CD4-positive, CD25-positive, alpha-beta regulatory T cell (primary cell): ENCODE measurements around the gene FAM89A. TPM values are rescaled to one million over a fixed set of nuclear protein-coding genes. Genes with fewer than 3 reads are reported as not detected.

Experiments used
- ATAC-seq, 2 donors: fragments of 150-1000 bp; cut with Tn5 transposase; one replicate each; pipeline ENCODE4 v1.10.0; 2021; ENCODE audit warnings: low read depth in 2 of 2, moderate number of reproducible peaks in 2 of 2, moderate library complexity in 1 of 2
- DNase-seq, 3 donors: peaks; one replicate each; pipeline versions ENCODE4 v3.0.0 to v3.0.0-alpha.2; 2012 to 2022; ENCODE audit warnings: mixed read lengths in 1 of 3
- H3K27ac ChIP-seq: one replicate; pipeline ENCODE4 v1.7.0; 2013; ENCODE audit warnings: mild to moderate bottlenecking, low read length; ENCODE audit not compliant: insufficient read depth, poor library complexity, severe bottlenecking
- H3K27me3 ChIP-seq: one replicate; pipeline ENCODE4 v1.7.0; 2013; ENCODE audit warnings: low read length; ENCODE audit not compliant: control insufficient read depth, insufficient read depth
- H3K36me3 ChIP-seq: one replicate; pipeline ENCODE4 v1.7.0; 2013; ENCODE audit warnings: mild to moderate bottlenecking, low read length, moderate library complexity; ENCODE audit not compliant: control insufficient read depth, insufficient read depth
- H3K4me1 ChIP-seq: 2 replicates; pipeline ENCODE4 v1.7.0; 2013; ENCODE audit warnings: mild to moderate bottlenecking, low read length; ENCODE audit not compliant: insufficient read depth, control insufficient read depth, poor library complexity, severe bottlenecking
- H3K4me3 ChIP-seq: one replicate; pipeline ENCODE4 v1.7.0; 2013; ENCODE audit warnings: low read depth, mild to moderate bottlenecking, low read length, moderate library complexity
- H3K9me3 ChIP-seq, 2 experiments: 1 replicate in 1 of 2; 2 replicates in 1 of 2; pipeline ENCODE4 v1.7.0; 2013; ENCODE audit warnings: low read length in 2 of 2, mild to moderate bottlenecking in 1 of 2, moderate library complexity in 1 of 2; ENCODE audit not compliant: control insufficient read depth in 2 of 2
- H3K27ac Mint-ChIP-seq, 3 donors: one replicate each; pipeline ENCODE4 v1.8.0; 2020 to 2022; ENCODE audit warnings: mild to moderate bottlenecking in 3 of 3, mixed read lengths in 3 of 3, moderate library complexity in 2 of 3
- H3K27me3 Mint-ChIP-seq: one replicate; pipeline ENCODE4 v1.8.0; 2022; ENCODE audit warnings: mild to moderate bottlenecking, mixed read lengths
- H3K36me3 Mint-ChIP-seq: one replicate; pipeline ENCODE4 v1.8.0; 2020; ENCODE audit warnings: mixed read lengths
- H3K4me1 Mint-ChIP-seq, 4 donors: one replicate each; pipeline ENCODE4 v1.8.0; 2020 to 2022; ENCODE audit warnings: mixed read lengths in 4 of 4, mild to moderate bottlenecking in 1 of 4
- H3K4me3 Mint-ChIP-seq, 4 donors: one replicate each; pipeline ENCODE4 v1.8.0; 2020 to 2022; ENCODE audit warnings: mild to moderate bottlenecking in 4 of 4, mixed read lengths in 4 of 4, moderate library complexity in 3 of 4
- H3K9me3 Mint-ChIP-seq, 7 donors: one replicate each; pipeline ENCODE4 v1.8.0; 2020 to 2022; ENCODE audit warnings: mixed read lengths in 7 of 7, mild to moderate bottlenecking in 3 of 7, moderate library complexity in 2 of 7
- polyA plus RNA-seq, 4 donors: library from polyadenylated mRNA; unstranded; fragments of 300-500 nt; fragmentation: Illumina TruSeq; gene quantifications; one replicate each; pipeline ENCODE4 v1.2.3, GENCODE V29; 2021
- total RNA-seq: library from RNA; stranded (reverse); gene quantifications from one replicate; pipeline ENCODE4 v1.2.3, GENCODE V29; 2022

FAM89A gene
- total and polyA plus RNA-seq, 5 donors from 2014 or later: 1.1 to 7.9 (median 5.1) TPM

DNA sequence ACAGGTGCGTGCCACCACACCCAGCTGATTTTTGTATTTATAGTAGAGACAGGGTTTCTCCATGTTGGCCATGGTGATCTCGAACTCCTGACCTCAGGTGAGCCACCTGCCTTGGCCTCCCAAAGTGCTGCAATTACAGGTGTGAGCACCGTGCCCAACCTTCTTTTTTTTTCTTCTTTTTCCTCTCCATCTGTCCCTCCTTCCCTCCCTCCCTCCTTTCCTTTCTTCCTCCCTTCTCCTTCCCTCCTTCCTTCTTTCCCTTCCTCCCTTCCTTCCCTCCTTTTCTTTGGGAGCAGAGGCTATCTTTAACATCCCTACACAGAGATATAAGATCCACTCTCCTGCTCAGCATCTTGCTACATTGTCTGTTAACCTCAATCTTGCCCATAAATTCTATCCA, 24.4 kb upstream of the FAM89A start:
- no peak for ATAC-seq
- Mint-ChIP-seq H3K27ac (no peak overlapping the region), H3K36me3 (no peaks in the 10 kb centered on the region), H3K4me1 (no peaks in the 10 kb centered on the region), H3K27me3 (peaks cover 16% of the 10 kb centered on the region), H3K4me3 (no peak overlapping the region), H3K9me3 (peaks cover 0 to 1% (median 0%) of the 10 kb centered on the region in 7 donors)
- Histone ChIP-seq H3K27ac (no peak overlapping the region), H3K4me1 (no peaks in the 10 kb centered on the region), H3K27me3 (no peaks in the 10 kb centered on the region), H3K9me3 (no peaks in the 10 kb centered on the region), H3K4me3 (no peak overlapping the region), H3K36me3 (no peaks in the 10 kb centered on the region)
- no peak for DNase-seq

DNA sequence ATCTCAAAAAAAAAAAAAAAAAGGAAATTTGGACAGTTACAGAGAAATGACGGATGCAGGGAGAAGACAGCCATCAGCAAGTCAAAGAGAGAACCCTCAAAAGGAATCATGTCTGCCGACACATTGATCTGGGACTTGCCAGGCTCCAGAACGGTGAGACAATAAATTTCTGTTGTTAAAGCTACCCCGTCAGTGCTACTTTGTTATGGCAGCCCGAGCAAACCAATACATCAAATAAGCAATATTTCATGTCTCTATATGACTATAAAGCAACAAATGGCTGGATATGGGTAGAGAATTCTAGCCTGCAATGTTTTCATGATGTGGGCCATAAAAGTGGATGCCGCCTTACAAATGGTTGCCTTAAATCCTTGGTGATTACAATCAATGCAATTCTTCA, 23.3 kb upstream of the FAM89A start:
- H3K4me3 Mint-ChIP-seq: no peak overlapping the region
- ATAC-seq: no peak
- Histone ChIP-seq H3K27me3 (no peaks in the 10 kb centered on the region), H3K9me3 (no peaks in the 10 kb centered on the region), H3K4me3 (no peak overlapping the region), H3K36me3 (no peaks in the 10 kb centered on the region), H3K4me1 (no peaks in the 10 kb centered on the region), H3K27ac (no peak overlapping the region)
- H3K4me1 Mint-ChIP-seq: no peaks in the 10 kb centered on the region
- H3K9me3 Mint-ChIP-seq: peaks cover 0 to 1% (median 0%) of the 10 kb centered on the region in 7 donors
- DNase-seq: no peak
- H3K27me3 Mint-ChIP-seq: peaks cover 16% of the 10 kb centered on the region
- no peaks in the 10 kb centered on the region for H3K36me3 Mint-ChIP-seq
- no peak overlapping the region for H3K27ac Mint-ChIP-seq

DNA sequence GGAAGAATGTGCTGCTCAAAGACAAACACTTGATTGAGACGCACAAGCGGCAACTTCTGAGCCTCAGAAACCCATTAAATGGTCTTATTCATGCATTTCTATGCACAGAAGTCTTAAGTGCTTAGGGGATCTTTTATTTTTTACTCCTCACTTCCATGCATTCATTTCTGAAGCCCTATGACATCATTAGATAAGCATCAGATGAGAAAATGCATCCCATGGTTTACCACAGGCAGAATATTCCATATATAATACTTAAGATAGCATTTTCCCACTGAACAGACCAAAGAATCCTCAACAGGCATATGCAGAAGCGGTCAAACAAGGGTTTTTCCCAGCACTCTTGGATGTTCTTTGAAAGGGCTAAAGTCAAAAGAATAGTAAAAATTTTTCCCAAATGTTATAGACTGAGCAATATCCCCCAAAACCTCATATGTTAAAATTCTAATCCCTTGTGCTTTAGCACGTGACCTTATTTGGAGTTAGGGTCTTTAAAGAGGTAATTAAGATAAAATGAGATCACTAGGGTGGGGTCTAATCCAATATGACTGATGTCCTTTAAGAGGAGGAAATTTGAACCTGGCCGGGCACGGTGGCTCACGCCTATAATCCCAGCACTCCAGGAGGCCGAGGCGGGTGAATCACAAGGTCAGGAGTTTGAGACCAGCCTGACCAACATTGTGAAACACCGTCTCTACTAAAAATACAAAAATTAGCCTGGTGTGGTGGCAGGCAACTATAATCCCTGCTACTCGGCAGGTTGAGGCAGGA, 22.6 kb upstream of the FAM89A start:
- H3K9me3 ChIP-seq: no peaks in the 10 kb centered on the region
- H3K4me1 Mint-ChIP-seq: no peaks in the 10 kb centered on the region
- no peak overlapping the region for H3K27ac Mint-ChIP-seq
- H3K4me3 Mint-ChIP-seq: no peak overlapping the region
- peaks cover 16% of the 10 kb centered on the region for H3K27me3 Mint-ChIP-seq
- no peaks in the 10 kb centered on the region for H3K36me3 Mint-ChIP-seq
- H3K27me3 ChIP-seq: peaks cover 3% of the 10 kb centered on the region
- H3K4me3 ChIP-seq: no peak overlapping the region
- H3K36me3 ChIP-seq: no peaks in the 10 kb centered on the region
- DNase-seq: no peak
- no peaks in the 10 kb centered on the region for H3K4me1 ChIP-seq
- peaks cover 0 to 1% (median 0%) of the 10 kb centered on the region in 7 donors for H3K9me3 Mint-ChIP-seq
- H3K27ac ChIP-seq: no peak overlapping the region
- no peak for ATAC-seq

DNA sequence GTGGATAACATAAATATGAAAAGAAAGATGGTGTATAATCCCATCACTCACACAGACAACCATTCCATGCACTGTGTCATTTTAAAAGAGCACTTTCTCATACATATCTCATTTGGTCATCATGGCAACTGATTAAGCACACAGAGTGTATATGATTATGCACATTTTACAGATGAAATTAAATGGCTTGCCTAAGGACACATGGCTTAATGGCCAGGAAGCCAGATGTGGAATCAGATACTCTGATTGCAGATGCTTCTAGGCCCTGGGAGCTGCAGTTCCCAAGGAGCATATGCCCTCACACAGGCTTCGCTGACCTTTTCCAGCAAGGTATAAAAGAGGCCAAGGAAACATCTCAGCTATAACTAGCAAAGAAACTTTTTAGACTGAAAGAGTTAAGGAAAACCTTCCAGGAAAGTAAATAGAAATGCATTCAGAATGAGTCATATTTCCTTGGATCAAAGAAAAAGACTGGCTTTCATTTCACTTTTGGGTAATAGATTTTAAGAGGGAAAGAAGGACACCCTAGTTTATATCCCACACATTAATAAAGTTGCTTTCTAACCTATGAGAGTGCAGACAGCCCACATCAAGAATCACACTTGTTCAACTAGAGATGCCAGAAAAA, 19.6 kb upstream of the FAM89A start:
- no peak overlapping the region for H3K27ac ChIP-seq
- DNase-seq: no peak
- Mint-ChIP-seq H3K27ac (no peak overlapping the region), H3K4me1 (no peaks in the 10 kb centered on the region), H3K9me3 (no peaks in the 10 kb centered on the region), H3K4me3 (no peak overlapping the region), H3K27me3 (peaks cover 15% of the 10 kb centered on the region), H3K36me3 (no peaks in the 10 kb centered on the region)
- no peak for ATAC-seq
- no peak overlapping the region for H3K4me3 ChIP-seq
- H3K4me1 ChIP-seq: no peaks in the 10 kb centered on the region
- no peaks in the 10 kb centered on the region for H3K9me3 ChIP-seq
- peaks cover 3% of the 10 kb centered on the region for H3K27me3 ChIP-seq
- no peaks in the 10 kb centered on the region for H3K36me3 ChIP-seq

DNA sequence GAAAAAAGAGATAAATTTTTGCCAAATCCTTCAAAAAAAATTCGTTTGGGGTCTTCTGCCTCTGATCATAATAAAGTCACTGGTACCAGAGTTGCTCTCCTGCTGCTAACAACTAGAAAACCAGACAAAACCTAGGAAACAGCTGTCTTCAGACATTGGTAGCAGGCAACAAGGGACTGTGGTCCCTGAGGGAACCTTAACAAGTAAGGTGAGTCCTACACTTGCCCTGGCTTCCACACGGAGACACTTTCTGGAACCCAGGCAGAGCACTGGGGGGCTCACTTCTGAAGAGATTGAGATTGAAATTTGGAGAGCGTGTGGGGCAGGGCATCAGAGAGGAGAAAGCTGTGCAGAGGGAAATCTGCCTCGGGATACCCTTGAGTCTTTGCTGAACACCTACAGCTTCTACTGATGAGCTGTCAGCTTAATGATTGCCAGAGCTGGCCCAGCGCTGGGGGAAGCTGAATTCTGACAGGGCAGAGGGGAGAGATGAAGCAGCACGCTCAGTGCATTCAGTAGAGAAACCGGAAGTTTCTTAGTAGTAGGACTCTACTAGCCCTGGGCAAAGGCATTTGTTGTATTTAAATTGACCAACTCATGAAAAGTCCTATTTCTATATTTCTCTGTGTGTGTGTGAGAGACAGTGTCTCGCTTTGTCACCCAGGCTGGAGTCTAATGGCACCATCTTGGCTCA, 18.5 kb upstream of the FAM89A start:
- Histone ChIP-seq H3K4me3 (no peak overlapping the region), H3K9me3 (no peaks in the 10 kb centered on the region), H3K27me3 (peaks cover 3% of the 10 kb centered on the region), H3K4me1 (no peaks in the 10 kb centered on the region), H3K27ac (no peak overlapping the region), H3K36me3 (no peaks in the 10 kb centered on the region)
- Mint-ChIP-seq H3K9me3 (no peaks in the 10 kb centered on the region), H3K36me3 (no peaks in the 10 kb centered on the region), H3K4me3 (no peak overlapping the region), H3K27ac (no peak overlapping the region), H3K4me1 (peaks cover 0 to 6% (median 1%) of the 10 kb centered on the region in 4 donors), H3K27me3 (peaks cover 9% of the 10 kb centered on the region)
- ATAC-seq (no peak), DNase-seq (no peak)

DNA sequence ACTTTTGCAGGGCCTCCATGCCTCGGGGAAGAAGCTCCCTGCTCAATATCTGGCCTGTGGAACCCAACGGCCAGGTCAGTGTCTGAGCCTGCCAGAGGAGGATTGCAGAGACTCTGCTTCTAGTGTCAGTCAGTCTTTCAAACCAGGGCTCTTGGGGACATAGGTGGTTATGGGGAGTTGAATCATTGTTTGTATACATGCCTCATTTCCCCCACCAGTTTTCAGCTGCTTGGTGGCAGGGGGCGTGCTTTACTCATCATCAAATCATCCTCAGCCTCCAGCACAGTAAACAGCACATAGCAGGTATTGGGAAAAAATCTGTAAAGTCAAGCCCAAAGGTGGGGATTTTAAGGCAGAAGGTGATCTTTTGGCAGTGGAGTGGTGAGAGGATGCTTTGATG, 17.4 kb upstream of the FAM89A start:
- Histone ChIP-seq H3K36me3 (no peaks in the 10 kb centered on the region), H3K9me3 (no peaks in the 10 kb centered on the region), H3K27ac (no peak overlapping the region), H3K4me1 (no peaks in the 10 kb centered on the region), H3K4me3 (no peak overlapping the region), H3K27me3 (peaks cover 3% of the 10 kb centered on the region)
- Mint-ChIP-seq H3K36me3 (no peaks in the 10 kb centered on the region), H3K9me3 (no peaks in the 10 kb centered on the region), H3K4me1 (peaks cover 0 to 8% (median 4%) of the 10 kb centered on the region in 4 donors), H3K27me3 (peaks cover 6% of the 10 kb centered on the region), H3K27ac (no peak overlapping the region), H3K4me3 (no peak overlapping the region)
- DNase-seq (no peak), ATAC-seq (no peak)

DNA sequence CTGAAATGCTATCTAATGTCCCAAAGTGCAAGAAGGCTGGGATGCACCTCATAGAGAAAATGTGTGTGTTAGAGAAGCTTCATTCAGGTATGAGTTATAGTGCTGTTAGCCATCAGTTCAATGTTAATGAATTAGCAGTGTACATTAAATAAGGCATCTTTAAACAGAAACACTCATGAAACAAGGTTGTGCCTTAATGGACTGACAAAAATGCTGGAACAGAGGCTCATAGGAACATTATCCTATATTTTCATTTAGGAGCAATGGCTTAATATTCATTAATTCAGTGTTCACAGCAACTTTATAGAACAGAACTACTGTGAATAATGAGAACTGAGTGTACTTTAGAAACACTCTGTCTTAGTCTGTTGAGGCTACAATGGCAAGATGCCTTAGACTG, 15.2 kb upstream of the FAM89A start:
- Mint-ChIP-seq H3K36me3 (no peaks in the 10 kb centered on the region), H3K4me1 (peaks cover 0 to 8% (median 4%) of the 10 kb centered on the region in 4 donors), H3K9me3 (no peaks in the 10 kb centered on the region), H3K4me3 (no peak overlapping the region), H3K27me3 (peaks cover 6% of the 10 kb centered on the region), H3K27ac (no peak overlapping the region)
- Histone ChIP-seq H3K4me3 (no peak overlapping the region), H3K27me3 (peaks cover 3% of the 10 kb centered on the region), H3K36me3 (no peaks in the 10 kb centered on the region), H3K27ac (no peak overlapping the region), H3K4me1 (no peaks in the 10 kb centered on the region), H3K9me3 (no peaks in the 10 kb centered on the region)
- ATAC-seq (no peak), DNase-seq (no peak)
